Adipocyte (in vitro differentiated cells): ENCODE results near the gene NPR3.
"Not testable (repeated sequence)": the region's sequence is repeated elsewhere in the genome, so short reads cannot be mapped to it uniquely, and the experiment has no call there.

ENCODE experiments used
- DNase-seq: peaks from one replicate; pipeline ENCODE4 v3.0.0-alpha.2; 2015; ENCODE audit warnings: low read depth
- H3K27me3 ChIP-seq: replicated peaks from 2 replicates; pipeline ENCODE4 v1.7.0; 2013; ENCODE audit warnings: mild to moderate bottlenecking, low read length, moderate library complexity; ENCODE audit not compliant: control insufficient read depth, insufficient read depth
- H3K36me3 ChIP-seq: 2 replicates; pipeline ENCODE4 v1.7.0; 2013; ENCODE audit warnings: low read length, mild to moderate bottlenecking, moderate library complexity; ENCODE audit not compliant: control insufficient read depth, insufficient read depth, severe bottlenecking
- H3K4me1 ChIP-seq: 2 replicates; pipeline ENCODE4 v1.7.0; 2013; ENCODE audit warnings: mild to moderate bottlenecking, low read length, moderate library complexity; ENCODE audit not compliant: control insufficient read depth, insufficient read depth
- H3K4me3 ChIP-seq: 2 replicates; pipeline ENCODE4 v1.7.0; 2013; ENCODE audit warnings: mild to moderate bottlenecking, low read length, moderate library complexity
- H3K9ac ChIP-seq: 2 replicates; pipeline ENCODE4 v1.7.0; 2013; ENCODE audit warnings: mild to moderate bottlenecking, low read length, moderate library complexity
- H3K9me3 ChIP-seq: 2 replicates; pipeline ENCODE4 v1.7.0; 2013; ENCODE audit warnings: mild to moderate bottlenecking, low read length, moderate library complexity; ENCODE audit not compliant: control insufficient read depth

Gene NPR3

GRCh38 chr5:32785611-32786254 is 74.6 kb downstream of the NPR3 start:
- Histone ChIP-seq H3K4me3 (no peak overlapping the region), H3K9me3 (no peaks in the 10 kb centered on the region), H3K27me3 (no peaks in the 10 kb centered on the region), H3K9ac (no peak overlapping the region), H3K4me1 (peaks cover 15% of the 10 kb centered on the region), H3K36me3 (peaks cover 93% of the 10 kb centered on the region)
- peak; percentile 92 for DNase-seq

GRCh38 chr5:32786311-32786710 is 75.2 kb downstream of the NPR3 start:
- Histone ChIP-seq H3K36me3 (peaks cover 88% of the 10 kb centered on the region), H3K4me3 (no peak overlapping the region), H3K9me3 (no peaks in the 10 kb centered on the region), H3K4me1 (peaks cover 18% of the 10 kb centered on the region), H3K9ac (no peak overlapping the region), H3K27me3 (no peaks in the 10 kb centered on the region)
- DNase-seq = no peak

- Histone ChIP-seq H3K4me1 (peaks cover 14% of the 10 kb centered on the region), H3K4me3 (no peak overlapping the region), H3K9ac (no peak overlapping the region), H3K36me3 (peaks cover 51% of the 10 kb centered on the region), H3K9me3 (peaks cover 4% of the 10 kb centered on the region), H3K27me3 (no peaks in the 10 kb centered on the region)
- peak; percentile 27 for DNase-seq
Observed at GRCh38 chr5:32790411-32790951, 79.4 kb downstream of the NPR3 start.

- no peak for DNase-seq
- peaks cover 43% of the 10 kb centered on the region for H3K36me3 ChIP-seq
- peaks cover 9% of the 10 kb centered on the region for H3K9me3 ChIP-seq
Observed at GRCh38 chr5:32791536-32792243, 80.6 kb downstream of the NPR3 start.

GRCh38 chr5:32794086-32794485 is 83.0 kb downstream of the NPR3 start:
- H3K4me1 ChIP-seq = peaks cover 9% of the 10 kb centered on the region
- no peaks in the 10 kb centered on the region for H3K27me3 ChIP-seq
- peaks cover 20% of the 10 kb centered on the region for H3K9me3 ChIP-seq
- no peak overlapping the region for H3K4me3 ChIP-seq
- peaks cover 19% of the 10 kb centered on the region for H3K36me3 ChIP-seq
- H3K9ac ChIP-seq = no peak overlapping the region
- no peak for DNase-seq

More at GRCh38 chr5:32791536-32792243, 80.6 kb downstream of the NPR3 start:
- Histone ChIP-seq H3K27me3 (no peaks in the 10 kb centered on the region), H3K4me3 (no peak overlapping the region), H3K4me1 (peaks cover 9% of the 10 kb centered on the region), H3K9ac (no peak overlapping the region)

- no peak overlapping the region for H3K4me3 ChIP-seq
- H3K36me3 ChIP-seq = no peaks in the 10 kb centered on the region
- DNase-seq = no peak
- peaks cover 19% of the 10 kb centered on the region for H3K9me3 ChIP-seq
- no peaks in the 10 kb centered on the region for H3K27me3 ChIP-seq
- H3K4me1 ChIP-seq = peaks cover 28% of the 10 kb centered on the region
- peak overlapping the region; percentile 66 for H3K9ac ChIP-seq
Observed at GRCh38 chr5:32802764-32803163, 91.6 kb downstream of the NPR3 start.

- Histone ChIP-seq H3K4me3 (peak overlapping the region; percentile 52), H3K9ac (peak overlapping the region; percentile 66), H3K9me3 (peaks cover 18% of the 10 kb centered on the region), H3K4me1 (peaks cover 28% of the 10 kb centered on the region), H3K36me3 (no peaks in the 10 kb centered on the region), H3K27me3 (no peaks in the 10 kb centered on the region)
- DNase-seq = no peak
Observed at GRCh38 chr5:32803656-32804055, 92.5 kb downstream of the NPR3 start.

- not testable (repeated sequence) for H3K36me3 ChIP-seq, H3K9me3 ChIP-seq, H3K27me3 ChIP-seq, DNase-seq, H3K4me3 ChIP-seq
- H3K9ac ChIP-seq = peak overlapping the region; percentile 83
- H3K4me1 ChIP-seq = peaks cover 36% of the 10 kb centered on the region
Observed at GRCh38 chr5:32805462-32805861, 94.3 kb downstream of the NPR3 start.

- Histone ChIP-seq H3K36me3 (no peaks in the 10 kb centered on the region), H3K27me3 (no peaks in the 10 kb centered on the region), H3K9ac (peak overlapping the region; percentile 83), H3K4me3 (peak overlapping the region; percentile 37), H3K4me1 (peaks cover 43% of the 10 kb centered on the region), H3K9me3 (peaks cover 7% of the 10 kb centered on the region)
- DNase-seq = peak; percentile 88
Observed at GRCh38 chr5:32805971-32806638, 95.0 kb downstream of the NPR3 start.

- H3K27me3 ChIP-seq = no peaks in the 10 kb centered on the region
- no peaks in the 10 kb centered on the region for H3K9me3 ChIP-seq
- no peaks in the 10 kb centered on the region for H3K36me3 ChIP-seq
- no peak overlapping the region for H3K9ac ChIP-seq
- no peak for DNase-seq
- H3K4me3 ChIP-seq = no peak overlapping the region
- H3K4me1 ChIP-seq = peaks cover 42% of the 10 kb centered on the region
Observed at GRCh38 chr5:32808783-32809182, 97.7 kb downstream of the NPR3 start.

- H3K4me3 ChIP-seq = no peak overlapping the region
- H3K4me1 ChIP-seq = peaks cover 44% of the 10 kb centered on the region
- H3K27me3 ChIP-seq = no peaks in the 10 kb centered on the region
- H3K36me3 ChIP-seq = no peaks in the 10 kb centered on the region
- DNase-seq = peak; percentile 92
- H3K9me3 ChIP-seq = no peaks in the 10 kb centered on the region
- peak overlapping the region; percentile 59 for H3K9ac ChIP-seq
Observed at GRCh38 chr5:32810804-32811203, 99.7 kb downstream of the NPR3 start.
